WI38 (cell line): ENCODE measurements around the gene CEP72.
"Not testable (repeated sequence)": the region's sequence is repeated elsewhere in the genome, so short reads cannot be mapped to it uniquely, and the experiment has no call there.

Experiments
- H3K4me3 ChIP-seq: 2 replicates; pipeline ENCODE4 v1.5.1; 2011; ENCODE audit warnings: low read depth, mild to moderate bottlenecking, control low read depth, low read length
- TF ChIP-seq, protein P1 (sequence below): IDR thresholded peaks from 2 replicates; pipeline ENCODE4 v1.5.1; 2012; ENCODE audit warnings: low read depth, mild to moderate bottlenecking, control low read depth, low read length

Gene CEP72

DNA sequence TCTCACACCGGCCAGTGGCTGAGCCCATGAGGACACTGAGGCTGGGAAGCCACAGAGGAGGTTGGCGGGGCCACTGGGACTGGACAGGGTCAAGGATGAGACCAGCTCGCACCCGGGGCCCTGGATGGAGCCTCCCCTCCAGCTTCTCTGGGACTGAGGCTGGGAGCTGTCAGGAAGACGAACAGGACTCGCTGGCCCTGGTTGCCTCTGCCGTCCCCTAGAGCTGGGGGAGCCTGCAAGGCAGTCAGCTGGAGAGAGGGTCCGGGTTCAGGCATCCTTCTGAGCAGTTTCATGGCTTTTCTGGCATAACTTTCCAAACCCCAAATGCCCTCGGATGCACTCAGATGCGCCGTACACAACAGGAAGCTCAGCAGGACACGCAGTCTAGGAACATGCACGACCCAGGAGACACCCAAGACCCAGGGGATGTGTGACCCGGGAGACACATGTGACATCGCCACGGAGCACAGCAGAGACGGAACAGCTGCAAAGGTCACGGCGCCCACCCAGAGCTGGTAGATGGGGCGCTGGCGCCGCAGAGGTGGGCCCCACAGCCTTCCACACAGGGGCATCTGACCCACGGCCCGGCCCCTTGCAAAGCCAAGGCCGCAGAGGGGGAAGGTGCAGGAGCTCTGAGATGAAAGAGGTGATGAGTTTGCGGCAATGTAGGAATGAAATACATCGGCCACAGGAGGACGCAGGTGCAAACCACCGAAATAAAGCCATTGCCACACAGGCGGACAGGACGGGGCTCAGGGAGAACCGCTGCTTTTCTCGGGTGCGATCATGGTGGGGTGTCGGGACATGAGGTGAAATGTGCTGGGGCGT lies 63.9 kb downstream of the CEP72 start:
- H3K4me3 ChIP-seq: no peak overlapping the region
- TF ChIP-seq, protein P1, sequence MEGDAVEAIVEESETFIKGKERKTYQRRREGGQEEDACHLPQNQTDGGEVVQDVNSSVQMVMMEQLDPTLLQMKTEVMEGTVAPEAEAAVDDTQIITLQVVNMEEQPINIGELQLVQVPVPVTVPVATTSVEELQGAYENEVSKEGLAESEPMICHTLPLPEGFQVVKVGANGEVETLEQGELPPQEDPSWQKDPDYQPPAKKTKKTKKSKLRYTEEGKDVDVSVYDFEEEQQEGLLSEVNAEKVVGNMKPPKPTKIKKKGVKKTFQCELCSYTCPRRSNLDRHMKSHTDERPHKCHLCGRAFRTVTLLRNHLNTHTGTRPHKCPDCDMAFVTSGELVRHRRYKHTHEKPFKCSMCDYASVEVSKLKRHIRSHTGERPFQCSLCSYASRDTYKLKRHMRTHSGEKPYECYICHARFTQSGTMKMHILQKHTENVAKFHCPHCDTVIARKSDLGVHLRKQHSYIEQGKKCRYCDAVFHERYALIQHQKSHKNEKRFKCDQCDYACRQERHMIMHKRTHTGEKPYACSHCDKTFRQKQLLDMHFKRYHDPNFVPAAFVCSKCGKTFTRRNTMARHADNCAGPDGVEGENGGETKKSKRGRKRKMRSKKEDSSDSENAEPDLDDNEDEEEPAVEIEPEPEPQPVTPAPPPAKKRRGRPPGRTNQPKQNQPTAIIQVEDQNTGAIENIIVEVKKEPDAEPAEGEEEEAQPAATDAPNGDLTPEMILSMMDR: no peak

- H3K4me3 ChIP-seq: no peak overlapping the region
- TF ChIP-seq, protein P1: no peak
These were observed 64.5 kb downstream of the CEP72 start for GRCh38 chr5:676699-677076.

GRCh38 chr5:677131-678101 lies 65.3 kb downstream of the CEP72 start:
- TF ChIP-seq, protein P1: no peak

GRCh38 chr5:678521-678920 lies 66.4 kb downstream of the CEP72 start:
- H3K4me3 ChIP-seq: not testable (repeated sequence)

More at GRCh38 chr5:677131-678101, 65.3 kb downstream of the CEP72 start:
- no peak overlapping the region for H3K4me3 ChIP-seq

DNA sequence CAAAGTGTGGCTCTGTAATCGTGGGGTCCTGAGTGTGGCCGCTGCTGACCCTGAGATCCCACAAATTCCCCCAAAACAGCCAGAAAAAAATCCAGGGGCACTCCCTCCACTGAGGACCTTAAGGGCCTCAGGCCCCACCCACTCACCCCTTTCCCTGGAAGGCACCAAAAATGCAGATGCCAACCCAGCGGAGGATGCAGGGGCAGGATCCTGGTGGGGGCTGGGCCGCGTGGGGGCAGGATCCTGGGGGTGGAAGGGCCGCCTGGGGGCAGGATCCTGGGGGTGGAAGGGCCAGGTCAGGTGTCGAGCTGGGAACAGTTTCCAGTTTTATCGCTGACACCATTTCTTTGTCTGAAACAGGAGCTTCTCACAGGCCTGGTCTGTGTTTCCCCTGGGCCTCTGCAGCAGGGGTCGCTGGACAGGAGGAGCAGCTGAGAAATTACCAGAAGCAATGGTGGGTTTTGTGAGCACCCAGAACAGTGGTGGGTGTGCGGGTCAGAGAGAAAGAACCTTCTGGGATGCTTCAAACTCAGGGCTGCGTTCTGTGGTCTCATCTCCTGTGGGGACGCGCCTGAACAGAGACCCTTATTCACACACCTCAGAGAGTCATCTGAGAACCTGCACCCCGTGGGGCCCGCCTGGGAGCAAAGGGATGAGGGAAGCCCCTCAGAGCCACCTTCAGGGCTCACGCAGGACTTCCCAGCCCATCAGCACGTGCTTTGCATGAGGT lies 67.2 kb downstream of the CEP72 start:
- not testable (repeated sequence) for H3K4me3 ChIP-seq

- H3K4me3 ChIP-seq: not testable (repeated sequence)
These were observed 68.1 kb downstream of the CEP72 start for GRCh38 chr5:680118-680795.

DNA sequence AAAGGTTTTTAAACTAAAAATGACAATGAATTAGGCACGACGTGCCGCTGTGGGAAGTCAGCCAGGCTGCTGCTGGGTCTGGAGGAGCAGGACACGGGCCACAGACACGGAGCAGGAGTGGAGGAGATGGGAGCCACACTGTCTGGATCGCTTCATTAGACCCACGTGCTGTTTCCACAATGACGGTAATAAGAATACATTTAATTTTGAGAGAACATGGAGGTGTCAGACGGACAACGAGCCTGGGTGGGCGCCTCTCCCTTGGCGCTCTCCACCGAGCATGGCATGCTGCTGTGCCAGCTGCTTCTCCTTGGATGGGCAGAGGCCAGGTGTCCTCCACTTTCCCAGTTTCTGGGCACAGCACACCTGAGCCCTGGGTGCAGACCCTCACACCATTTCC lies 68.7 kb downstream of the CEP72 start:
- not testable (repeated sequence) for H3K4me3 ChIP-seq

- not testable (repeated sequence) for H3K4me3 ChIP-seq
These were observed 69.4 kb downstream of the CEP72 start for GRCh38 chr5:681317-682191.

DNA sequence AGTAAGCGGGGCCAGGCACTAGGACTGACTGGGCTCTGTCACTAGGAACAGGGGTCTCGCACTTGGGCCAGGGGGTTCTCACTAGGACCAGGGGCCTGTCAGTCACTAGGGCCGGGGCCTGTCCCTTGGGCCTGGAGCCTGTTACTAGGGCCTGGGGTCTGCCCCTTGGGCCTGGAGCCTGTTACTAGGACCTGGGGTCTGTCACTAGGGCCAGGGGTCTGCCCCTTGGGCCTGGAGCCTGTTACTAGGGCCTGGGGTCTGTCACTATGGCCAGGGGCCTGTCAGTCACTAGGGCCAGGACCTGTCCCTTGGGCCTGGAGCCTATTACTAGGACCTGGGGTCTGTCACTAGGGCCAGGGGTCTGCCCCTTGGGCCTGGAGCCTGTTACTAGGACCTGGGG lies 70.1 kb downstream of the CEP72 start:
- not testable (repeated sequence) for H3K4me3 ChIP-seq

DNA sequence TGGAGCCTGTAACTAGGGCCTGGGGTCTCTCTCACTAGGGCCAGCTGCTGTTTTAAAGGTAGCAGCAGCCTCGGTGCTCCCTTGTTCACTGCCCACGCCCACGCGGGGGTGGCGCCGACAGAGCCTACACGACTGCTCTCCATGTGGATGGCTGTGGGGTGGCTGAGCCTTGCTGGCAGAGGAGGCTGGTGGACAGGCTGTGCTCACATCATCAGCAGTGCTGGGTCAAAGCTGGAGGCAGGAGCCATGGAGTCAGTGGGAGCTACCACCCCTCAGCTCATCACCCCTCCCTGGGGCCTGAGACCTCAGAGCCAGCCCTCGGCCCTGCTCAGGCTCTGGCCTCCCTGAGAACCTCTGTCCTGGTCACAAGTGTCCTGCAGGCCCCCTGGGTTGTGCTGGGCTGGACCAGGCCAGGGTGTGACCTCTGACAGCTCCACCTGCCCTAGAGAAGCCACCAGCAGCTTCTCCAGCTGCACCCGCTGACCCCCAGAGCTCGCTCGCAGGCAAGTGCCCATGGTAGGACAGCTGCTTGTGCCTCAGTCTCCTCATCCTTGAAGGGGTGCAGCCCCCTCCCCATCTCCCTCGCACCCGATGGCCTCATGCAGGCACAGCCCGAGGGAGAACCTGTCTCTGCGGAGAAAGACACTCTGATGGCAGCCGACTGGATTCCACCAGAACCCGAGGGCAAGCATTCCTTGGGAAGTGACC lies 70.7 kb downstream of the CEP72 start:
- H3K4me3 ChIP-seq: not testable (repeated sequence)
